ENCODE measurements around the gene AIMP1.
"Not testable (repeated sequence)": the region's sequence is repeated elsewhere in the genome, so short reads cannot be mapped to it uniquely, and the experiment has no call there.

AIMP1 gene

DNA sequence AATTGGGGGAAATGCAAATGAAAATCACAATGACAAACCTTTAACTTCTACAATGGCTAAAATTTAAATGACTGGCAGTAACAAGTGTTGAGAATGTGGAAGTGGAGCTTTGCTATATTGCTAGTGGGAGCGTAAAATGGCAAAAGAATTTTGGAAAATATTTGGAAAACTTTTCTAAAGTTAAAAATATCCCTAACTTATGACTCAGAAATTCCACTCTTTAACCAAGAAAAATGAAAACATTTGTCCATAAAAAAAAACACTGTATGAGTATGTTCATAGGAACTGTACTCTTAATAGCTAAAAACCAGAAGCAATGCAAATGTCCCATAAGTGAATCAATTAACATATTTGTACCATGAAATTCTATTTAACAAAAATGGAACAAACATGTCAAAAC is 4.0 kb upstream of the AIMP1 start:
- DNase-seq (ENCODE audit: low read depth in 2 of 3, low spot score in 2 of 3): no peak

DNA sequence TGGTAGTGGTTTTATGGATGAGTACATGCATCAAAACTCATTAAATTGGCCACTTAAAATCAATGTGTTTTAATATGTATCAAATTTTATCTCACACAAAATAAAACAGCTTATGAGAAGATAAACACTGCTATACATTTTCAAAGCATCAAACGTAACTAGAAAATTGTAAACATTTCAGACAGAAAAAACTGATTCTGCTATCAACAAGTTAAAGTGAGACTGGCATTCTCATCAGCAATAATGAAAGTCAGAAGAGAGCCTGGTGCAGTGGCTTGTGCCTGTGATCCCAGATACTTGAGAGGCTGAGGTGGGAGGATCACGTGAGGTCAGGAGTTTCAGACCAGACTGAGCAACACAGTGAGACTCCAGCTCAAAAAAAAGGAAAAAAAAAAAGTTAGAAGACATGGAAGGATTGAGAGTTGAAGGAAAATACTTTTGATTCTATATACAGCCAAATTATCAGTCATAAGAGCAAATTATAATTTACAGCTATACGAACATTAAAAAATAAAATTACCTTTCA is 3.3 kb upstream of the AIMP1 start:
- no peak for DNase-seq (ENCODE audit: low read depth in 2 of 3, low spot score in 2 of 3)

DNA sequence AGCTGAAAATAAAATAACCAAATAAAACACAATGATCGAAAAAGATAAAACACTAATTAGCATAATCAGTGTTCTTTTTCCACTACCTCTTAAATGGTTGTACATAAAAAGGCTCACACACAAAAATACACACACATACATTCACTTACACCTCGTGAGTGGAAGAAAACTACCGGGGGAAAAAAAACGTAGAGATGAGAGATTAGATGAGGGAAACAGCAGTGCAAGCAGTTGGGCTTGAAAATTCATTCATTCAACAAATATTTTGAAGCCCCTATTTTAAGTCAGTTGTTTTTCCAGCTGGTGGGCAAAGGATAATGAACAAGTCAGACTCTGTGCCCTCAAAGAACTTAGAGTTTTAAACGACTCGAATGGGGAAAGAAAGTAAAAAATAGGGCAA is 1.4 kb upstream of the AIMP1 start:
- DNase-seq (ENCODE audit: low read depth in 2 of 3, low spot score in 2 of 3): no peak

DNA sequence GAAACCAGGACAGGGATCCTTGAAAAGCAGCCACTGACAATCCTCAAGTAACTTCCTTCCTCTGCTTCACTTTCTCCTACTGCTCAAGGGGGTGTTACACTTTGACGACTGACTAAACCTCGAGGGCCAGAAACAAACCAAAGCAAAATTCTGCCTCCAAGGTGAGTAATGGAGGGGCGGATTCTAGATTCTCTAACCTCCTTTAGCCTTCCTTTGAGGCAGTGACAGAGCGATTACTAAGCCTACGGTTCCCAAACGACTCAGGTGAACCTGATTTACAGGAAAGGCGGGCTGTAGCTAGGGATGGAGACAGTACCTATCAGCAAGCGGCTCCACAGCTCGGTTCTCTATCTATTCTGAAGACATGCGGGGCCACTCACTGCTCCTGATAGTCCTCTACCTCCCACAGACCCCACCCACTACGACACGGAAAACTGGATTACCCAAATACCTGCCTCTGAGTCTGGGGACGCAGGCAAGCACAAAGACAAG is 828 bp upstream of the AIMP1 start:
- peak in 2 of 3 experiments; percentile 27 to 29 for DNase-seq (ENCODE audit: low read depth in 2 of 3, low spot score in 2 of 3)

DNA sequence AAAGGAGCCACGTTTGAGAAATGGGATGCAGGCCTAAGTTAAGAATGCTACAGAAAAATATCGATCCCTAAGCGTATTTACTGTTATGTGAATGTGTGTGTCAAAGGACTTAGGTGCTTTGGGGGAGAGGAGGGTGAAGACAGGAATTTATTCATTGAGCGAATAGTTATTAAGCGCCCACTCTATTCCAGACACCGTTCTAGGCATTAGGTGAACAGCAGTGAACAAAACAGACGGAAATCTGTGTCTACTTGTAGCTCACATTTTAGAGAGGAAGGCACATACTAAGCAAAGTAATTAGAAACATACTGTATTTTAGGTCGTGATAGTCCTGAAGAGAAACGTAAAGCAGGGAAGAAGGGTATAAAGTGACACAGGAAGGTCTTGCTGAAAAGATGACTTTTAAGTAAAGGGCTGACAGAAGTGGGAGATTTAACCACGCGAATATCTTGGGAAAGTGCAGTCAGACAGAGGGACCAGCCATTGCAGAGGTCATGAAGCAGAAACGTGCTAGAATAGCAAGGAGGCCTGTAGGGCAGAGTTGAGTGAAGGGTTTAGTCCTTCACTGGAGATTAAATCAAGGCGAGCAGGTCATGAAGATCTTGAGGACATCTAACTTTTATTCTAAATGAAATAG is 541 bp downstream of the AIMP1 start:
- no peak for DNase-seq (ENCODE audit: low read depth in 2 of 3, low spot score in 2 of 3)

DNA sequence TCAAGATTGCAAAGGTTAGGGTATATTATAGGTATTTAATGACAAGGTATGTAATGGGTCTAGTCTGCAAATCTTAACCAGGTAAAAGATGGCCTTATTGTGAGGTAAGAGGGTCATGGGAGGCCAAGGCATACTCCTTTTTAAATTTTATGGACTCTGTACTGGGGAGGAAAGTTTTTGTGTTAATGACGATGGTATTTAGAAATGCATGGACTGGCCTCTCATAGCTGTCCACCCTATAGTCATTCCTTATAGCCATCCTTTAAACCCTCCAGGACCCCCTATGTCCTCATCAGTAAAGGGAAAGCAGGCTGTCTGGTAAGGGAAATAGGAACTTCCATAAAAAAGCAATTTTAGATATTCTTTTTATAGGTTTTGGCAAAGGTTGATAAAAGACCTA is 1.5 kb downstream of the AIMP1 start:
- no peak for DNase-seq (ENCODE audit: low read depth in 2 of 3, low spot score in 2 of 3)

DNA sequence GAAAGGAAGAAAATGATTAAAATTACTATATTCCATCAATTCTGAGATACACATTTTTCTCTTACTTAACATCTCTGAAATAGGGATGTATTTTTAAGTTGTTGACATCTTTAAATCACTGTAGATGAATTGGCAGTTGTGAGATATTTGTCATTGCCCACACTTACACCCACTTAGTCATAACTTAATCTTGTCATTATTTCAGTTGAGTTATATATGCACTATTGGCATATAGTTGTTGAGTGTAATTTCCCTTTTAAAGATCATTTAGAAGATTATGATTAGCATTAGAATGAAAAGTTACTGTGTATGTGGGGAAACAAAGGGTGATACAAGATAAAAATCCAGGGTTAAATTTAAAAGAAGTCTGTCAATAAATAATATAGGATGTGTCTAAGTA is 2.2 kb downstream of the AIMP1 start:
- DNase-seq (ENCODE audit: low read depth in 2 of 3, low spot score in 2 of 3): no peak

DNA sequence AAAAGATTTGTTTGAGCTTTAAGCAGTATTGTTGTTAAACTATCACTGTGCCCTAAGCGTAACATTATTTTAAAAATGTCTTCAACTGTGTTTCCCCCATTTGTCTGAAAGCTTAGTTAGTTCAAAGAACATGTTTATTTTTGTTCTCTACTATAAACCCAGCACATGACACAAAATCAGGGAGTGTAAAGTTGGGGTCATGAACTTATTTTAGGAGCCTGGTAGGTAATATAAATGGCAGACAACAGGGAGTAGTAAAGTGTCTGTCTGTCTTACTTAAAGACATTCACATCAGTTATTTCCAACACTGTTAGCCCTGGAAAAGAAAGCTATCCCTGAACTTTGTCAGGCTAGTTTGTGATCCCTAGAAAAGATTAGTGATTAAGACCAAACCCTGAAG is 3.9 kb downstream of the AIMP1 start:
- DNase-seq (ENCODE audit: low read depth in 2 of 3, low spot score in 2 of 3): no peak

DNA sequence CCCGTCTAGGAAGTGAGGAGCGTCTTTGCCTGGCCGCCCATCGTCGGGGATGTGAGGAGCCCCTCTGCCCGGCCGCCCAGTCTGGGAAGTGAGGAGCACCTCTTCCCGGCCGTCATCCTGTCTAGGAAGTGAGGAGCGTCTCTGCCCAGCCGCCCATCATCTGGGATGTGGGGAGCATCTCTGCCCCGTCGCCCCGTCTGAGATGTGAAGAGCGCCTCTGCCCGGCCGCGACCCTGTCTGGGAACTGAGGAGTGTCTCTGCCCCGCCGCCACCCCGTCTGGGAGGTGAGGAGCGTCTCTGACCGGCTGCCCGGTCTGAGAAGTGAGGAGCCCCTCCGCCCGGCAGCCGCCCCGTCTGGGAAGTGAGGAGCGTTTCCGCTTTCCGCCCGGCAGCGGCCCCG is 4.8 kb downstream of the AIMP1 start:
- DNase-seq (ENCODE audit: low read depth in 2 of 3, low spot score in 2 of 3): not testable (repeated sequence)

DNA sequence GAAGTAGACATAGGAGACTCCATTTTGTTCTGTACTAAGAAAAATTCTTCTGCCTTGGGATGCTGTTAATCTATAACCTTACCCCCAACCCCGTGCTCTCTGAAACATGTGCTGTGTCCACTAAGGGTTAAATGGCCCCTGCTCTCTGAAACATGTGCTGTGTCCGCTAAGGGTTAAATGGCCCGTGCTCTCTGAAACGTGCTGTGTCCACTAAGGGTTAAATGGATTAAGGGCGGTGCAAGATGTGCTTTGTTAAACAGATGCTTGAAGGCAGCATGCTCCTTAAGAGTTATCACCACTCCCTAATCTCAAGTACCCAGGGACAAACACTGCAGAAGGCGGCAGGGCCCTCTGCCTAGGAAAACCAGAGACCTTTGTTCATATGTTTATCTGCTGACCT is 5.5 kb downstream of the AIMP1 start:
- not testable (repeated sequence) for DNase-seq (ENCODE audit: low read depth in 2 of 3, low spot score in 2 of 3)

DNA sequence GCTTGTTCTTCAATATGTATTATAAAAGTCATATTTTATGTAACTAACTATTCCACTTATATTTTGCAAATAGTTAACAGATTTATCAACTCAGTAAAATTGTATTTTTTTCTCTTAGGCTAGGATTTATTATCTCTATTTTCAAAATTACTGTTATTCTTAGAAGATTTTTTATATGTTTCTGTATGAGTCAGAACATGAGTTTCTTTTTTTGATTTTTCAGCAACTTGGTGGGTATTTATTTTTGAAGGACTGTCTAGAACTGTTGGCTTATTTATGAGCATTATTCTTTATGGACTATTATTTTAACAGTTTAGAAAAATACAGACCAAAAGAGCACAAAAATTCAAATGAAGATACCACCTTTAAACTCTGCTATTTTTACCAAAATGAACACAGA is 6.8 kb downstream of the AIMP1 start:
- no peak for DNase-seq (ENCODE audit: low read depth in 2 of 3, low spot score in 2 of 3)

DNA sequence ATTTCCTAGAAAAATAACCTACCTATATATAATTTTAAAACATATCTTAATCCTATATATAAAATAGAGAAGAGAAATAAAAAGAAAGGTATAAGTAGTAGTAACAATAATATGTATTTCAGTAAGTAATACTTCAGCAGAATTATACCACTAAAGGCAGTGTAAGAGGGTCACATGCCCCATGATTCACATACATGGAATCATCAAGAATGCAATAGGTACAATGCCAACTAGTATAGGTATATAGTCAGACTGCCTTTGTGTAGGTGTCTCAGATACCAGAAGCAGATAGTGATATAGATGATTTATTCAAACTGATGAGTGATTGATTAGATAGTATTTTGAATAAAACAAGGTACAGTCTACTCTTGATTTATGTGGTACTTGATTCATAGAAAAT is 9.4 kb downstream of the AIMP1 start:
- no peak for DNase-seq (ENCODE audit: low read depth in 2 of 3, low spot score in 2 of 3)

DNA sequence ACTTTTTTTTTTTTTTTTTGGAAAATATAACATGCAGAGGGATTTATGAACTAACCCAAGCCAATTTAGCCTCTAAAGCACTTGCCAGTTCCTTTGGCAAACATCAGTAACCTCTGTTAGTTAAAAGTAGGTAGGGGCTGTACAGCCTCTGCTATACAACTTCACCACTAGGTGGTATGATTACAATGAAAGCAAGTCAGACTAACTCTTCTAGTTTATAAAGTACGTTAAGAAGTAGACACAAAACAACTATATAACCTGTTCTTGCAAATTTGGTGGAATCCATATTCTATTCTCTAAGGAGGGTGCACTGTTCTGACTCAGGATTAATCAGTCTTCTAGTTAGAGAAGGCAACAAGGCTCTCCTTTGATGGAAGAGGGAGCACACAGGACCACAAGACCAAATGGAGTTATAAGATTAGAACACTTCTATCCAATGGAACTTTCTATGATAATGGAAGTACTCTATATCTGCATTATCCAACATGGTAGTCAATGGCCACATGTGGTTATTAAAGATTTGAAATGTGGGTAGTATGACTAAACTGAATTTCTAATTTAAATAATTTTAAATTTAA is 12.8 kb downstream of the AIMP1 start:
- DNase-seq (ENCODE audit: low read depth in 2 of 3, low spot score in 2 of 3): no peak

DNA sequence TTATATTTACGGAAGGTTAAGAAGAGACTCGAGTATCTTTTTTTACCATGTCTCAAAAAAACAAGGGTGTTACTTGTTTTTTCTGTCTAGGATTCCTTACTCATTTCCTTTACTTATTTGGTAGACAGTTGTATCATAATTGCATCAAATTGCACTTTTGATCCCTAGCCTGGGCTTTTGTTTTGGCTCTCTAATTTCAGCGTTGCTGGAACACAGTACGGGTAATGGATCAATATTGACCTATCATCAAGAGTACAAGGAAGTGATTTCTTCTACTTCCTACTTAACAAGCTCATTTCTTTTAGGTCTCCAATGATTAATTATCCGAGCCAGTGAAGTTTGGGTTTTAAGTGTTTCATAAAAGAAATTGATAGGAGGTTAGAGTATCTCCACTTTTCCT is 16.8 kb downstream of the AIMP1 start:
- DNase-seq (ENCODE audit: low read depth in 2 of 3, low spot score in 2 of 3): no peak

DNA sequence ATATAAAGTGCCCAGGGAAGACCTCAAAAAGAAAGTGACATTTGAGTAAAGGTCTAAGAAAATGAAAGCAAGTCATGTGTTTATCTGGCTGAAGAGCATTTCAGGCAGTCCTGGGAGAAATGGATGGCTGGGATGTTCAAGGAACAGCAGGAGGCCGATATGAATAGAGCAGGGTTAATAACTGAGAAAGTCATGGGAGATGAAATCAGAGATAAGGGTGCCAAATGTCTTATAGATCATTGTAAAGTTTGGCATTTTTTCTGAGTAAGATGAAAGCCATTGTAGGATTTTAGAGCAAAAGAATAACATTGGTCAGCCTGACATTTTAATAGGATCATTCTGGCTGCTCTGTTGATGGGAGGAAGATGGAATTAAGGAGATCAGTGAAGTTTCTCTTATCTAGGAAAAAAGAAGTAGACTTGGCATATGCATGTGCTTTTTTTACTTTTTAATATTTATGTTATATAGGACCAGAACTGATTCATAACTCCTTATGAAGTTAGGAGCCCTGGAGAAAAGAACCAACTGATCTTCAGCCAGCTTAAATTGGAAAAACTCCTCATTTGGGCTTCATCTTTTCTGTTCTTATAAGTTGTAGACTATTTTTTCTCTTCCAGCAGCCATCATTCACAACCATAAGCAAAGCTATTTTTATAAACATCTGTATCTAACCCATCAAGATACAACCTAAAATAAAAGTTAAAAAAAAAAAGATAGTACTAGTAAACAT is 18.6 kb downstream of the AIMP1 start:
- no peak for DNase-seq (ENCODE audit: low read depth in 2 of 3, low spot score in 2 of 3)

DNA sequence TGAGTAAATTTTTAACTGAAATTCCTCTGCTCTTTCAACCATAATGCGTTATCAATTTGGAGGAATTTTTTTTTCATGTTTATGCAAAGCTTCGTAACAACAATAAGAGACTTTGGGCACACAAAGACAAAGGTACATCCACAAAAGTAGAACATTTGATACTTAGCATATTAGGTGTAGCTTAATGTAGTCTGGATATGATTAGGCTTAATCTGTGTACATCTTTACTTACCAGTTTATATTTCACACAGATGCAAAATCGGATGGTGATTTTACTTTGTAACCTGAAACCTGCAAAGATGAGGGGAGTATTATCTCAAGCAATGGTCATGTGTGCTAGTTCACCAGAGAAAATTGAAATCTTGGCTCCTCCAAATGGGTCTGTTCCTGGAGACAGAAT is 20.3 kb downstream of the AIMP1 start:
- no peak for DNase-seq (ENCODE audit: low read depth in 2 of 3, low spot score in 2 of 3)

DNA sequence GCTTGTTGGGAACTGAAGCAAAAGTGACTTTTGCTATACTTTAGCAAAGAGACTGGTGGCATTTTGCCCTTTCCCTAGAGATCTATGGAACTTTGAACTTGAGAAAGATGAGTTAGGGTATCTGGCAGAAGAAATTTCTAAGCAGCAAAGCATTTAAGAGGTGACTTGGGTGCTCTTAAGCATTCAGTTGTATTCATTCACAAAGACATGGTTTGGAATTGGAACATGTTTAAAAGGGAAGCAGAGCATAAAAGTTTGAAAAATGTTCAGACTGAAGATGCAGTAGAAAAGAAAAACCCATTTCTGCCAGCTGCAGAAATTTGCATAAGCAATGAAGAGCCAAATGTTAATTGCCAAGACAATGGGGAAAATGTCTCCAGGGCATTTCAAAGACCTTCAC is 21.6 kb downstream of the AIMP1 start:
- DNase-seq (ENCODE audit: low read depth in 2 of 3, low spot score in 2 of 3): no peak

DNA sequence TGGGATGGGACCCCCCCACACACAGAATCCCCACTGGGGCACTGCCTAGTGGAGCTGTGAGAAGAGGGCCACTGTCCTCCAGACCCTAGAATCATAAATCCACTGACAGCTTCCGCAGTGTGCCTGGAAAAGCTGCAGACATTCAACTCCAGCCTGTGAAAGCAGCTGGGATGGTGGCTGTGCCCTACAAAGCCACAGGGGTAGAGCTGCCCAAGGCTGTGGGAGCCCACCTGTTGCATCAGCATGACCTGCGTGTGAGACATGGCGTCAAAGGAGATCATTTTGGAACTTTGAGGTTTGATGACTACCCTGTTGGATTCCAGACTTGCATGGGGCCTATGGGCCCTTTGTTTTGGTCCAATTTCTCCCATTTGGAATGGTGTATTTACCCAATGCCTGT is 22.3 kb downstream of the AIMP1 start:
- DNase-seq (ENCODE audit: low read depth in 2 of 3, low spot score in 2 of 3): no peak

DNA sequence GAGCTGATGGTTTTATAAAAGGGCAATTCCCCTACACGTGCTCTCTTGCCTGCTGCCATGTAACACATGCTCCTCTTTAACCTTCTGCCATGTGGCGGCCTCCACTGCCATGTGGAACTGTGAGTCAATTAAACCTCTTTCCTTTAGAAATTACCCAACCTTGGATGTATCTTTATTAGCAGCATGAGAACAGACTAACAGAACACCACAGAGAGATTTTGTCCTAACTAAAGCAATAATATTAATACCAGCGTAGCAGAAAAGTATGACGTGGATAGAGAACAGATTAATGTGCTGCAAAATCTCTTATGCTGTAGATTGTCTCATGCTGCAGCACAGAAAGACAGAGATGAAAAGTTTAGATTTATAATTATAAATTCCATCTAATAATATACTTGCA is 23.1 kb downstream of the AIMP1 start:
- no peak for DNase-seq (ENCODE audit: low read depth in 2 of 3, low spot score in 2 of 3)

DNA sequence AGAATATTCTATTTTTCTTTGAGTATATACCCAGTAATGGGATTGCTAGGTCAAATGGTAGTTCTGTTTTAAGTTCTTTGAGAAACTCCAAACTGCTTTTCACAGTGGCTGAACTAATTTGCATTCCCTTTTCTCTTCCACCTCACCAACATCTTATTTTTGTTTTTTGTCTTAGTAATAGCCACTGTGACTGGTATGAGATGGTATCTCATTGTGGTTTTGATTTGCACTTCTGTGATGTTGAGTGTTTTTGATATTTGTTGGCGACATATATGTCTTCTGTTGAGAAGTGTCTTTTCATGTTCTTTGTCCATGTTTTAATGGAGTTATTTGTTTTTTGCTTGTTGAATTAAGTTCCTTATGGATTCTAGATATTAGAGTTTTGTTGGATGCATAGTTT is 24.4 kb downstream of the AIMP1 start:
- DNase-seq (ENCODE audit: low read depth in 2 of 3, low spot score in 2 of 3): no peak

DNA sequence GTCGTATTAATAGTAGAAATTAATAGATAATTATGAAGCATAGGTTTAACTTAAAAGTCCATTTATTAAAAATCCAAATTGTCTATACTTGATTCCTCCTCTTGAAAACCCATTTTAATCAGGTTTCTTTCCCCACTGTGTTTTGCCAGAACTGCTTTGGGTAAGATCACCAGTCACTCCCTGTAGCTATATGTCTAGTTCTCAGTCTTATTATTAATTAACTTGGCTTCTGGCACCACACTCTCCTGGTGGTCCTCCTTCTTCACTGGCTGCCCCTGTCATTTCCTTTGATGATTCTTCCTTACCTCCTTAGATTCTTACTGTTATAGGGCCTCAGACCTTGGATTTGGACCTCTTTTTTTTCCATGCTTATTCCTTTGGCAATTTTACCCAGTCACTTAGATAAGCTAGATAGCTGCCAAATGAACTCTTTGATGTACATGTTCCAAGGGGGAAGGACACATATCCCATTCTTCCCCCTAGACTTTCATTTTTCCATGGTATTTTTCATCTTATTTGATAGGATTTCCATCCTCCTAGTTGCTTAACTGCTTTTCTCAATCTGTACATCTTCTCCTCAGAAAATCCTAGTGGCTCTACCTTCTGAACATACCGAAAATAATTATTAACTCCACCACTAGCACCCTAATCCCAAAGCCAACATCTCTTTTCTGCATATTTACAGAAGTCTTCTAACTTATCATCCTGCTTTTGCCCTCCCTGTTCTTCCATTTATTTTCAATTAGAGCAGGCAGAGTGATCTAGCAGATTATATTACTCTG is 27.7 kb downstream of the AIMP1 start:
- DNase-seq (ENCODE audit: low read depth in 2 of 3, low spot score in 2 of 3): no peak

DNA sequence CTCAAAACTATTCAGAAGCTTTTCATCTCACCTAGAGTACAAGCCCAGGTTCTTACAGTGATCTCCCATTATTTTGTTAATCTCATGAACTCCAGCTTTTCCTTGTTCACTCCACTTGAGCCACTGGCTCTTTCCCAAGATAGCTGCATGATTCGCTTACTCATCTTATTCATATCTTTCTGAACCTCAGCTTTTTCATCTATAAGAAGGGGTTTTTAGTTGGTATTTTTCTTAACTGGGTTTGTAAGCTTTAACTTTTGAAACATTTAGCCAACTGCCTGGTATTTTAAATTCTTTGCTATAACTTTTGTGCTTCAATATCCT is 28.3 kb downstream of the AIMP1 start:
- DNase-seq (ENCODE audit: low read depth in 2 of 3, low spot score in 2 of 3): no peak
